Astrocyte (in vitro differentiated cells and primary cell): ENCODE data around the gene HINFP. TPM values are rescaled to one million over a fixed set of nuclear protein-coding genes. Genes with fewer than 3 reads are reported as not detected.
"Not testable (repeated sequence)": the region's sequence is repeated elsewhere in the genome, so short reads cannot be mapped to it uniquely, and the experiment has no call there.

Source experiments
- DNase-seq: peaks from one replicate; pipeline ENCODE4 v3.0.0-alpha.2; 2010; ENCODE audit warnings: low read depth
- FAIRE-seq: peaks from 2 replicates; lab custom pipeline; 2011; peaks lifted over from hg19 to GRCh38; lab: Jason Lieb, UNC
- H2AFZ ChIP-seq: 2 replicates; pipeline ENCODE4 v1.6.0; 2012; ENCODE audit warnings: low read depth, low read length, inconsistent platforms
- H3K27ac ChIP-seq: 2 replicates; pipeline ENCODE4 v1.5.1; 2011; ENCODE audit warnings: low read depth, low read length, inconsistent platforms
- H3K27me3 ChIP-seq: 2 replicates; pipeline ENCODE4 v1.6.0; 2011; ENCODE audit warnings: low read length, inconsistent platforms; ENCODE audit not compliant: insufficient read depth
- H3K36me3 ChIP-seq: 2 replicates; pipeline ENCODE4 v1.5.1; 2011; ENCODE audit warnings: low read length, inconsistent platforms; ENCODE audit not compliant: insufficient read depth
- H3K4me1 ChIP-seq: 2 replicates; pipeline ENCODE4 v1.5.1; 2011; ENCODE audit warnings: low read length, inconsistent platforms; ENCODE audit not compliant: insufficient read depth
- H3K4me2 ChIP-seq: 2 replicates; pipeline ENCODE4 v1.6.0; 2012; ENCODE audit warnings: low read length, inconsistent platforms
- H3K4me3 ChIP-seq: 2 replicates; pipeline ENCODE4 v1.5.1; 2011; ENCODE audit warnings: low read depth, mild to moderate bottlenecking, low read length, inconsistent platforms; ENCODE audit not compliant: insufficient read depth
- H3K79me2 ChIP-seq: 2 replicates; pipeline ENCODE4 v1.6.0; 2012; ENCODE audit warnings: mild to moderate bottlenecking, low read length, inconsistent platforms; ENCODE audit not compliant: insufficient read depth
- H3K9ac ChIP-seq: 2 replicates; pipeline ENCODE4 v1.6.0; 2012; ENCODE audit warnings: mild to moderate bottlenecking, low read length, inconsistent platforms
- H3K9me3 ChIP-seq: 2 replicates; pipeline ENCODE4 v1.5.1; 2012; ENCODE audit warnings: low read depth, mild to moderate bottlenecking, low read length, inconsistent platforms; ENCODE audit not compliant: insufficient read depth
- H4K20me1 ChIP-seq: 2 replicates; pipeline ENCODE4 v1.6.0; 2012; ENCODE audit warnings: low read length, inconsistent platforms; ENCODE audit not compliant: insufficient read depth
- H3K27ac Mint-ChIP-seq: one replicate; pipeline ENCODE4 v1.8.0; 2021; ENCODE audit warnings: mild to moderate bottlenecking, mixed read lengths; ENCODE audit not compliant: unreplicated experiment
- H3K27me3 Mint-ChIP-seq: one replicate; pipeline ENCODE4 v1.8.0; 2021; ENCODE audit warnings: low read depth, mixed read lengths; ENCODE audit not compliant: unreplicated experiment
- H3K36me3 Mint-ChIP-seq: one replicate; pipeline ENCODE4 v1.8.0; 2021; ENCODE audit warnings: low read depth, mixed read lengths; ENCODE audit not compliant: unreplicated experiment
- H3K4me1 Mint-ChIP-seq: one replicate; pipeline ENCODE4 v1.8.0; 2021; ENCODE audit warnings: low read depth, mixed read lengths; ENCODE audit not compliant: unreplicated experiment
- H3K4me3 Mint-ChIP-seq: one replicate; pipeline ENCODE4 v1.8.0; 2021; ENCODE audit warnings: mild to moderate bottlenecking, moderate library complexity, mixed read lengths; ENCODE audit not compliant: unreplicated experiment
- H3K9me3 Mint-ChIP-seq: one replicate; pipeline ENCODE4 v1.8.0; 2021; ENCODE audit warnings: mild to moderate bottlenecking, mixed read lengths; ENCODE audit not compliant: unreplicated experiment
- CTCF ChIP-seq: IDR thresholded peaks from 2 replicates; pipeline ENCODE4 v1.5.1; 2011; ENCODE audit warnings: low read depth, mild to moderate bottlenecking, inconsistent platforms, low read length, moderate library complexity; ENCODE audit not compliant: insufficient read depth
- EZH2 ChIP-seq: IDR thresholded peaks from 2 replicates; pipeline ENCODE4 v1.6.1; 2012; ENCODE audit warnings: mild to moderate bottlenecking, low read length, inconsistent platforms; ENCODE audit not compliant: insufficient read depth
- total RNA-seq: library from RNA; stranded (reverse); gene quantifications from 2 replicates; pipeline ENCODE4 v1.2.1, GENCODE V29; 2021

HINFP gene
- total RNA-seq, 1 donor from 2014 or later = 27.8 TPM

GRCh38 chr11:119161871-119162270 lies 40.5 kb downstream of the HINFP start:
- Histone ChIP-seq H3K4me2 (no peak overlapping the region), H3K27me3 (no peaks in the 10 kb centered on the region), H3K9me3 (no peaks in the 10 kb centered on the region), H3K4me1 (peaks cover 5% of the 10 kb centered on the region), H3K9ac (no peak overlapping the region), H3K4me3 (no peak overlapping the region), H3K79me2 (no peaks in the 10 kb centered on the region), H3K36me3 (no peaks in the 10 kb centered on the region), H3K27ac (no peak overlapping the region), H4K20me1 (no peaks in the 10 kb centered on the region), H2AFZ (no peak overlapping the region)
- no peak overlapping the region for H3K4me3 Mint-ChIP-seq
- FAIRE-seq (no peak), DNase-seq (no peak)
- peaks cover 7% of the 10 kb centered on the region for H3K4me1 Mint-ChIP-seq
- no peaks in the 10 kb centered on the region for H3K9me3 Mint-ChIP-seq
- H3K36me3 Mint-ChIP-seq = no peaks in the 10 kb centered on the region
- no peak overlapping the region for H3K27ac Mint-ChIP-seq
- TF ChIP-seq CTCF = no peak
- TF ChIP-seq EZH2 = no peak
- peaks cover 34% of the 10 kb centered on the region for H3K27me3 Mint-ChIP-seq

GRCh38 chr11:119166368-119167076 lies 45.1 kb downstream of the HINFP start:
- Histone ChIP-seq H3K9ac (no peak overlapping the region), H2AFZ (no peak overlapping the region), H4K20me1 (no peaks in the 10 kb centered on the region), H3K79me2 (no peaks in the 10 kb centered on the region), H3K9me3 (no peaks in the 10 kb centered on the region), H3K4me1 (peaks cover 15% of the 10 kb centered on the region), H3K27me3 (no peaks in the 10 kb centered on the region), H3K4me2 (no peak overlapping the region), H3K36me3 (no peaks in the 10 kb centered on the region), H3K4me3 (no peak overlapping the region), H3K27ac (no peak overlapping the region)
- peak; percentile 63 for DNase-seq
- TF ChIP-seq EZH2 (no peak), CTCF (no peak)
- H3K4me3 Mint-ChIP-seq = no peak overlapping the region
- peaks cover 2% of the 10 kb centered on the region for H3K36me3 Mint-ChIP-seq
- peak overlapping the region; percentile 30 for H3K27ac Mint-ChIP-seq
- peaks cover 8% of the 10 kb centered on the region for H3K4me1 Mint-ChIP-seq
- peaks cover 9% of the 10 kb centered on the region for H3K27me3 Mint-ChIP-seq
- no peaks in the 10 kb centered on the region for H3K9me3 Mint-ChIP-seq
- no peak for FAIRE-seq

GRCh38 chr11:119167077-119167458 lies 45.7 kb downstream of the HINFP start:
- not testable (repeated sequence) for H3K4me3 Mint-ChIP-seq, H3K4me2 ChIP-seq, H3K27me3 ChIP-seq, H3K9ac ChIP-seq, DNase-seq, H4K20me1 ChIP-seq, H3K36me3 ChIP-seq, H2AFZ ChIP-seq, H3K79me2 ChIP-seq, H3K36me3 Mint-ChIP-seq, H3K27ac ChIP-seq, H3K4me1 Mint-ChIP-seq, FAIRE-seq, H3K9me3 Mint-ChIP-seq, H3K4me3 ChIP-seq, H3K9me3 ChIP-seq, H3K27me3 Mint-ChIP-seq, H3K27ac Mint-ChIP-seq
- H3K4me1 ChIP-seq = peaks cover 15% of the 10 kb centered on the region
